AG04450 (cell line): ENCODE measurements around the gene SHROOM1. TPM values are rescaled to one million over a fixed set of nuclear protein-coding genes. Genes with fewer than 3 reads are reported as not detected.
"Not testable (repeated sequence)": the region's sequence is repeated elsewhere in the genome, so short reads cannot be mapped to it uniquely, and the experiment has no call there.

ENCODE experiments used
- CTCF ChIA-PET: fragments of 300-600, 350-600 bp; formaldehyde crosslinking; extraction: SDS; loops from one replicate; lab custom pipeline; 2022; ENCODE audit warnings: antibody characterized with exemption, inconsistent platforms; lab: Charles Lee
- POLR2A ChIA-PET: fragments of 350-600 bp; formaldehyde crosslinking; extraction: SDS; loops from one replicate; lab custom pipeline; 2021; ENCODE audit warnings: antibody characterized with exemption, inconsistent platforms; lab: Yijun Ruan, JAX
- DNase-seq: peaks from one replicate; pipeline ENCODE4 v3.0.0-alpha.2; 2011; ENCODE audit warnings: low read depth, low spot score
- H3K27ac ChIP-seq: one replicate; pipeline ENCODE4 v1.5.1; 2012; ENCODE audit warnings: low read depth, low read length, control low read depth
- H3K27me3 ChIP-seq: one replicate; pipeline ENCODE4 v1.6.0; 2012; ENCODE audit warnings: low read length; ENCODE audit not compliant: control insufficient read depth, insufficient read depth
- H3K4me3 ChIP-seq: 2 replicates; pipeline ENCODE4 v1.5.1; 2011; ENCODE audit warnings: mild to moderate bottlenecking, low read depth, low read length, control low read depth
- H3K9me3 ChIP-seq: 2 replicates; pipeline ENCODE4 v1.5.1; 2012; ENCODE audit warnings: low read length; ENCODE audit not compliant: control insufficient read depth, insufficient read depth
- CTCF ChIP-seq: IDR thresholded peaks from 2 replicates; pipeline ENCODE4 v1.5.1; 2011; ENCODE audit warnings: low read depth, low read length, control low read depth, inconsistent platforms
- polyA plus RNA-seq: library from polyadenylated mRNA; depleted of rRNA; stranded (reverse); fragments of >200 nt; gene quantifications from 2 replicates; pipeline ENCODE4 v1.2.3, GENCODE V29; 2011

SHROOM1 gene
- polyA plus RNA-seq, 1 experiment = 4.5 TPM

- H3K27ac ChIP-seq = no peak overlapping the region
- H3K9me3 ChIP-seq = no peaks in the 10 kb centered on the region
- no peak for TF ChIP-seq CTCF
- CTCF ChIA-PET = interaction anchor here (0.7 to 2.8 kb wide), 7 partner anchors 22 to 474 kb away, joined by 3 to 11 read pairs (median 4); partner anchors contain the start of gene SHROOM1
- H3K4me3 ChIP-seq = no peak overlapping the region
- POLR2A ChIA-PET = no interaction called here
- no peak for DNase-seq
- H3K27me3 ChIP-seq = no peaks in the 10 kb centered on the region
Observed at GRCh38 chr5:132860742-132861141, 30.3 kb upstream of the SHROOM1 start.

- Histone ChIP-seq H3K9me3 (no peaks in the 10 kb centered on the region), H3K27ac (no peak overlapping the region), H3K27me3 (no peaks in the 10 kb centered on the region), H3K4me3 (no peak overlapping the region)
- POLR2A ChIA-PET = no interaction called here
- CTCF ChIA-PET = interaction anchor here (0.5 to 2.8 kb wide), 8 partner anchors 23 to 474 kb away, joined by 3 to 11 read pairs (median 4); partner anchors contain the start of gene SHROOM1
- no peak for DNase-seq
- TF ChIP-seq CTCF = no peak
Observed at GRCh38 chr5:132859889-132860437, 29.5 kb upstream of the SHROOM1 start.

- no peak for DNase-seq
- POLR2A ChIA-PET = no interaction called here
Observed at GRCh38 chr5:132856011-132856410, 25.6 kb upstream of the SHROOM1 start.

GRCh38 chr5:132854992-132855391 is 24.5 kb upstream of the SHROOM1 start:
- ChIA-PET POLR2A (interaction anchor here (1.1 to 1.6 kb wide), 2 partner anchors 11 to 16 kb away, joined by 3 read pairs; no protein-coding TSS in a partner anchor), CTCF (interaction anchor here (1.1 to 3.1 kb wide), 4 partner anchors 10 to 35 kb away, joined by 3 to 14 read pairs (median 10); partner anchors contain the start of gene SHROOM1)

More at GRCh38 chr5:132856011-132856410, 25.6 kb upstream of the SHROOM1 start:
- TF ChIP-seq CTCF = no peak
- CTCF ChIA-PET = interaction anchor here (3.1 kb wide), 1 partner anchor 36 kb away, joined by 13 read pairs; no protein-coding TSS in a partner anchor
- Histone ChIP-seq H3K27ac (no peak overlapping the region), H3K4me3 (no peak overlapping the region), H3K9me3 (no peaks in the 10 kb centered on the region), H3K27me3 (no peaks in the 10 kb centered on the region)

GRCh38 chr5:132854301-132854700 is 23.9 kb upstream of the SHROOM1 start:
- Histone ChIP-seq H3K4me3 (no peak overlapping the region), H3K27me3 (no peaks in the 10 kb centered on the region), H3K27ac (no peak overlapping the region), H3K9me3 (no peaks in the 10 kb centered on the region)
- no peak for DNase-seq
- ChIA-PET CTCF (interaction anchor here (1.1 to 3.1 kb wide), 4 partner anchors 11 to 34 kb away, joined by 3 to 14 read pairs (median 10); partner anchors contain the start of gene SHROOM1), POLR2A (interaction anchor here (0.7 to 1.6 kb wide), 3 partner anchors 12 to 31 kb away, joined by 3 read pairs; no protein-coding TSS in a partner anchor)
- TF ChIP-seq CTCF = no peak

More at GRCh38 chr5:132854992-132855391, 24.5 kb upstream of the SHROOM1 start:
- H3K27me3 ChIP-seq, H3K4me3 ChIP-seq, H3K9me3 ChIP-seq, H3K27ac ChIP-seq, DNase-seq: not testable (repeated sequence)
